RWPE2 (cell line): ENCODE results near the gene SAMD15.
"Not testable (repeated sequence)": the region's sequence is repeated elsewhere in the genome, so short reads cannot be mapped to it uniquely, and the experiment has no call there.

ENCODE experiments used
- ATAC-seq: fragments of 200-7000 bp; cut with Tn5 transposase; 3 replicates; pipeline ENCODE4 v1.9.1; 2021; ENCODE audit warnings: low read depth
- DNase-seq: peaks from one replicate; pipeline ENCODE4 v3.0.0-alpha.2; 2020; ENCODE audit warnings: low spot score
- H3K27ac ChIP-seq: fragments of 450-650 bp; 2 replicates; pipeline ENCODE4 v1.5.1; 2017; ENCODE audit warnings: mild to moderate bottlenecking; ENCODE audit not compliant: poor library complexity, severe bottlenecking
- H3K27me3 ChIP-seq: fragments of 250-450 bp; sonication (Bioruptor Pico); 2 replicates; pipeline ENCODE4 v1.5.1; 2021; ENCODE audit warnings: mild to moderate bottlenecking, moderate library complexity; ENCODE audit not compliant: insufficient read depth, poor library complexity, severe bottlenecking
- H3K36me3 ChIP-seq: fragments of 250-450 bp; sonication (Bioruptor Pico); 2 replicates; pipeline ENCODE4 v1.5.1; 2020; ENCODE audit warnings: low read depth, mild to moderate bottlenecking, moderate library complexity
- H3K4me1 ChIP-seq: fragments of 250-450 bp; sonication (Bioruptor Pico); 2 replicates; pipeline ENCODE4 v1.5.1; 2021; ENCODE audit warnings: mild to moderate bottlenecking, moderate library complexity; ENCODE audit not compliant: insufficient read depth, poor library complexity, severe bottlenecking
- H3K4me3 ChIP-seq: fragments of 250-450 bp; sonication (Bioruptor Pico); 2 replicates; pipeline ENCODE4 v1.5.1; 2021; ENCODE audit warnings: mild to moderate bottlenecking, moderate library complexity; ENCODE audit not compliant: severe bottlenecking
- H3K9me3 ChIP-seq: fragments of 250-450 bp; sonication (Bioruptor Pico); 2 replicates; pipeline ENCODE4 v1.5.1; 2021; ENCODE audit warnings: mild to moderate bottlenecking, moderate library complexity; ENCODE audit not compliant: severe bottlenecking
- CTCF ChIP-seq: fragments of 450-650 bp; IDR thresholded peaks from one replicate; pipeline ENCODE4 v1.5.1; 2017; ENCODE audit warnings: mild to moderate bottlenecking, moderate library complexity; ENCODE audit not compliant: poor library complexity, severe bottlenecking

The SAMD15 gene

GRCh38 chr14:77376771-77377501 is at the start of gene SAMD15, which contains the start of gene TMED8:
SAMD15 (plus strand) TSS chr14:77377379; CDS start chr14:77377419, 40 bp downstream.
TMED8 (minus strand) TSS chr14:77377094; CDS start chr14:77377053, 41 bp downstream.
- Histone ChIP-seq H3K4me1 (peaks cover 10% of the 10 kb centered on the region), H3K4me3 (peak within 1 kb of the TSS; percentile 87), H3K9me3 (no peaks in the 10 kb centered on the region), H3K27ac (peak within 1 kb of the TSS; percentile 60), H3K36me3 (no peaks in the 10 kb centered on the region), H3K27me3 (no peaks in the 10 kb centered on the region)
- TF ChIP-seq CTCF = peak; percentile 24
- DNase-seq (peak; percentile 86), ATAC-seq (peak; percentile 97)

GRCh38 chr14:77329872-77330271 is 47.3 kb upstream of the SAMD15 start:
- Histone ChIP-seq H3K27me3 (no peaks in the 10 kb centered on the region), H3K4me1 (no peaks in the 10 kb centered on the region), H3K27ac (no peak overlapping the region), H3K36me3 (no peaks in the 10 kb centered on the region), H3K9me3 (no peaks in the 10 kb centered on the region), H3K4me3 (no peak overlapping the region)
- no peak for TF ChIP-seq CTCF
- DNase-seq (no peak), ATAC-seq (no peak)

- no peak for TF ChIP-seq CTCF
- Histone ChIP-seq H3K36me3 (peaks cover 16% of the 10 kb centered on the region), H3K4me3 (no peak overlapping the region), H3K9me3 (no peaks in the 10 kb centered on the region), H3K27me3 (no peaks in the 10 kb centered on the region), H3K27ac (no peak overlapping the region), H3K4me1 (no peaks in the 10 kb centered on the region)
- ATAC-seq = no peak
- no peak for DNase-seq
Measured at GRCh38 chr14:77335576-77335975, 41.6 kb upstream of the SAMD15 start.

GRCh38 chr14:77337255-77337654 is 39.9 kb upstream of the SAMD15 start:
- not testable (repeated sequence) for H3K4me1 ChIP-seq, ATAC-seq, H3K27me3 ChIP-seq, H3K9me3 ChIP-seq, H3K4me3 ChIP-seq, H3K27ac ChIP-seq, DNase-seq
- H3K36me3 ChIP-seq = peaks cover 16% of the 10 kb centered on the region

GRCh38 chr14:77337880-77338279 is 39.3 kb upstream of the SAMD15 start:
- H3K4me1 ChIP-seq = no peaks in the 10 kb centered on the region
- H3K27me3 ChIP-seq = no peaks in the 10 kb centered on the region
- no peaks in the 10 kb centered on the region for H3K9me3 ChIP-seq
- no peak for TF ChIP-seq CTCF
- ATAC-seq (no peak), DNase-seq (no peak)
- H3K36me3 ChIP-seq = peaks cover 16% of the 10 kb centered on the region
- no peak overlapping the region for H3K4me3 ChIP-seq
- no peak overlapping the region for H3K27ac ChIP-seq
